Measurements from ENCODE around the gene GAPVD1. TPM values are rescaled to one million over a fixed set of nuclear protein-coding genes. Genes with fewer than 3 reads are reported as not detected.

Gene GAPVD1
- total RNA-seq, 1 experiment from 2014 or later = 53.1 TPM

DNA sequence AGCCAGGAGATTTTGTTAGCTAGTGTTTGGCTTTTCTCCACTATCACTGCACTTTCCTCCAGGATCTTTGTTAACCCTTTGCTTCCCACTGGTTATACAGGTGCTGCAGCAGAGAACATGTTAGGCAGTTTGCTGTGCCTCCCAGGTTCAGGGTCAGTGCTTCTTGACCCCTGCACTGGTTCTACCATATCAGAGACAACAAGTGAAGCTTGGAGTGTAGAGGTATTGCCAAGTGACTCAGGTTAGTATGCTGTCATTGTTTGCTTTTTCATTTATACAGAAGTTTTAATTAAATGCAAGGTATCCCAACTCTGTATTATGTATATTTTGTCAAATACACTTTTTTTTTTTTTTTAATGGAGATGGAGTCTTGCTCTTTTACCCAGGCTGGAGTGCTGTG lies 68.4 kb downstream of the GAPVD1 start (continued):
- TF ChIP-seq POLR2A (IDR thresholded peaks at IDR 0.05; ENCODE audit: borderline replicate concordance, extremely low read depth, insufficient read depth, insufficient read length) = no peak
- no peak for TF ChIP-seq POLR2AphosphoS5 (IDR thresholded peaks at IDR 0.05; ENCODE audit: low read depth, low read length)
- TF ChIP-seq, protein P1, sequence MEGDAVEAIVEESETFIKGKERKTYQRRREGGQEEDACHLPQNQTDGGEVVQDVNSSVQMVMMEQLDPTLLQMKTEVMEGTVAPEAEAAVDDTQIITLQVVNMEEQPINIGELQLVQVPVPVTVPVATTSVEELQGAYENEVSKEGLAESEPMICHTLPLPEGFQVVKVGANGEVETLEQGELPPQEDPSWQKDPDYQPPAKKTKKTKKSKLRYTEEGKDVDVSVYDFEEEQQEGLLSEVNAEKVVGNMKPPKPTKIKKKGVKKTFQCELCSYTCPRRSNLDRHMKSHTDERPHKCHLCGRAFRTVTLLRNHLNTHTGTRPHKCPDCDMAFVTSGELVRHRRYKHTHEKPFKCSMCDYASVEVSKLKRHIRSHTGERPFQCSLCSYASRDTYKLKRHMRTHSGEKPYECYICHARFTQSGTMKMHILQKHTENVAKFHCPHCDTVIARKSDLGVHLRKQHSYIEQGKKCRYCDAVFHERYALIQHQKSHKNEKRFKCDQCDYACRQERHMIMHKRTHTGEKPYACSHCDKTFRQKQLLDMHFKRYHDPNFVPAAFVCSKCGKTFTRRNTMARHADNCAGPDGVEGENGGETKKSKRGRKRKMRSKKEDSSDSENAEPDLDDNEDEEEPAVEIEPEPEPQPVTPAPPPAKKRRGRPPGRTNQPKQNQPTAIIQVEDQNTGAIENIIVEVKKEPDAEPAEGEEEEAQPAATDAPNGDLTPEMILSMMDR (IDR thresholded peaks at IDR 0.05 in 2 of 3, conservative IDR thresholded peaks at IDR 0.05 in 1 of 3; ENCODE audit: borderline replicate concordance in 1 of 3, insufficient read depth in 1 of 3, low read depth in 2 of 3, low read length in 2 of 3) = no peak
- TF ChIP-seq, protein P2, sequence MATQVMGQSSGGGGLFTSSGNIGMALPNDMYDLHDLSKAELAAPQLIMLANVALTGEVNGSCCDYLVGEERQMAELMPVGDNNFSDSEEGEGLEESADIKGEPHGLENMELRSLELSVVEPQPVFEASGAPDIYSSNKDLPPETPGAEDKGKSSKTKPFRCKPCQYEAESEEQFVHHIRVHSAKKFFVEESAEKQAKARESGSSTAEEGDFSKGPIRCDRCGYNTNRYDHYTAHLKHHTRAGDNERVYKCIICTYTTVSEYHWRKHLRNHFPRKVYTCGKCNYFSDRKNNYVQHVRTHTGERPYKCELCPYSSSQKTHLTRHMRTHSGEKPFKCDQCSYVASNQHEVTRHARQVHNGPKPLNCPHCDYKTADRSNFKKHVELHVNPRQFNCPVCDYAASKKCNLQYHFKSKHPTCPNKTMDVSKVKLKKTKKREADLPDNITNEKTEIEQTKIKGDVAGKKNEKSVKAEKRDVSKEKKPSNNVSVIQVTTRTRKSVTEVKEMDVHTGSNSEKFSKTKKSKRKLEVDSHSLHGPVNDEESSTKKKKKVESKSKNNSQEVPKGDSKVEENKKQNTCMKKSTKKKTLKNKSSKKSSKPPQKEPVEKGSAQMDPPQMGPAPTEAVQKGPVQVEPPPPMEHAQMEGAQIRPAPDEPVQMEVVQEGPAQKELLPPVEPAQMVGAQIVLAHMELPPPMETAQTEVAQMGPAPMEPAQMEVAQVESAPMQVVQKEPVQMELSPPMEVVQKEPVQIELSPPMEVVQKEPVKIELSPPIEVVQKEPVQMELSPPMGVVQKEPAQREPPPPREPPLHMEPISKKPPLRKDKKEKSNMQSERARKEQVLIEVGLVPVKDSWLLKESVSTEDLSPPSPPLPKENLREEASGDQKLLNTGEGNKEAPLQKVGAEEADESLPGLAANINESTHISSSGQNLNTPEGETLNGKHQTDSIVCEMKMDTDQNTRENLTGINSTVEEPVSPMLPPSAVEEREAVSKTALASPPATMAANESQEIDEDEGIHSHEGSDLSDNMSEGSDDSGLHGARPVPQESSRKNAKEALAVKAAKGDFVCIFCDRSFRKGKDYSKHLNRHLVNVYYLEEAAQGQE (IDR thresholded peaks at IDR 0.05; ENCODE audit: low read depth) = no peak

GRCh38 chr9:125330587-125330986 lies 69.0 kb downstream of the GAPVD1 start:
- H3K27ac ChIP-seq (ENCODE audit: low read depth, low read length) = no peak overlapping the region
- no peak overlapping the region for H2AFZ ChIP-seq (ENCODE audit: low read depth, low read length, poor library complexity, severe bottlenecking)
- ATAC-seq (no peak), DNase-seq (ENCODE audit: low read depth, low spot score) (no peak)
- peaks cover 22 to 37% of the 10 kb centered on the region in 2 experiments for H3K36me3 ChIP-seq (ENCODE audit: control insufficient read depth in 1 of 2, insufficient read depth in 2 of 2, low read length in 2 of 2)
- RAD21 ChIA-PET (ENCODE audit: low non-redundant PET in 1 of 2, low total read pairs in 2 of 2, uncharacterized antibody in 2 of 2, unreplicated experiment in 2 of 2) = no interaction called here
- CTCF ChIA-PET = no interaction called here
- no TSS peak for BruUV-seq (replicated peaks)
- no peaks in the 10 kb centered on the region for H3K79me2 ChIP-seq (ENCODE audit: insufficient read depth, low read length)
- intact Hi-C loops (cut with micrococcal nuclease) = no loop called here
- H3K27me3 ChIP-seq (ENCODE audit: insufficient read depth, low read length) = no peaks in the 10 kb centered on the region
- H4K20me1 ChIP-seq (ENCODE audit: insufficient read depth) = no peaks in the 10 kb centered on the region
- POLR2A ChIA-PET = no interaction called here
- H3K4me2 ChIP-seq (ENCODE audit: low read length) = no peak overlapping the region
- H3K9me3 ChIP-seq (ENCODE audit: control insufficient read depth in 1 of 2, insufficient read depth in 1 of 2, low read depth in 1 of 2, low read length in 2 of 2) = no peaks in the 10 kb centered on the region
- H3K4me1 ChIP-seq (ENCODE audit: control insufficient read depth in 1 of 2, insufficient read depth in 2 of 2, low read length in 2 of 2) = no peaks in the 10 kb centered on the region
- H3K9ac ChIP-seq (ENCODE audit: low read length) = no peak overlapping the region
- H3K4me3 ChIP-seq (replicated peaks in 1 of 2; ENCODE audit: low read depth in 1 of 2, low read length in 2 of 2) = no peak overlapping the region
- no peaks in the 10 kb centered on the region for H3K9me2 ChIP-seq (ENCODE audit: insufficient read depth)
- no peak for TF ChIP-seq CBX3 (IDR thresholded peaks at IDR 0.05; ENCODE audit: low read depth)
- TF ChIP-seq TCF7L2 (IDR thresholded peaks at IDR 0.05; ENCODE audit: borderline replicate concordance, extremely low read depth, insufficient read depth, insufficient read length) = no peak
- TF ChIP-seq, protein P2 (IDR thresholded peaks at IDR 0.05; ENCODE audit: low read depth) = no peak
- TF ChIP-seq SP1 (IDR thresholded peaks at IDR 0.05; ENCODE audit: low read depth) = no peak
- no peak for TF ChIP-seq EZH2 (IDR thresholded peaks at IDR 0.05)
- TF ChIP-seq EZH2phosphoT487 (IDR thresholded peaks at IDR 0.05; ENCODE audit: borderline replicate concordance) = no peak
- TF ChIP-seq ATF3 (IDR thresholded peaks at IDR 0.05) = no peak
- TF ChIP-seq POLR2A (IDR thresholded peaks at IDR 0.05; ENCODE audit: borderline replicate concordance, extremely low read depth, insufficient read depth, insufficient read length) = no peak
- TF ChIP-seq, protein P1 (IDR thresholded peaks at IDR 0.05 in 2 of 3, conservative IDR thresholded peaks at IDR 0.05 in 1 of 3; ENCODE audit: borderline replicate concordance in 1 of 3, insufficient read depth in 1 of 3, low read depth in 2 of 3, low read length in 2 of 3) = no peak
- no peak for TF ChIP-seq ELF1 (IDR thresholded peaks at IDR 0.05; ENCODE audit: borderline replicate concordance, low read depth)
